Mucosa of gallbladder (tissue), 1 donor: ENCODE results near the gene PTPRD. TPM values are rescaled to one million over a fixed set of nuclear protein-coding genes. Genes with fewer than 3 reads are reported as not detected.

Experiments
- DNase-seq: peaks from one replicate; pipeline ENCODE4 v3.0.0-alpha.2; 2020; ENCODE audit warnings: low spot score
- total RNA-seq: library from RNA; stranded (reverse); gene quantifications from one replicate; pipeline ENCODE4 v1.2.1, GENCODE V29; 2021
- donor health status: DM: no; HTN: no; CAD: no.

Gene PTPRD
- total RNA-seq, 1 donor from 2014 or later: 35.9 TPM

DNA sequence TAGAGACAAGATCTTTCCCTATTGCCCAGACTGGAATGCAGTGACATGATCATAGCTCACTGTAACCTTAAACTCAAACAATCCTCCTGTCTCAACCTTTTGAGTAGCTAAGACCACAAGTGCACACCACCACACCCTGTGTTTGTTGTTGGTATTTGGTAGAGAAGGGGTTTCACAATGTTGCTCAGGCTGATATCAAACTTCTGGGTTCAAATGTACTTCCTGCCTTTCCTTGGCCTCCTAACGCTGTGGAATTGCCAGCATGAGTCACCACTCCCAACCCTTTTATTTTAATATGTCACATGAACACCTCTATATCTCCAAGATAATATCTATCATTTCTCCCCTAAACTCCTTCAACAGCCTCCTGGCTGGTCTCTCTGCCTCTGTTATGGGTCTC lies 719.0 kb downstream of the PTPRD start:
- no peak for DNase-seq

DNA sequence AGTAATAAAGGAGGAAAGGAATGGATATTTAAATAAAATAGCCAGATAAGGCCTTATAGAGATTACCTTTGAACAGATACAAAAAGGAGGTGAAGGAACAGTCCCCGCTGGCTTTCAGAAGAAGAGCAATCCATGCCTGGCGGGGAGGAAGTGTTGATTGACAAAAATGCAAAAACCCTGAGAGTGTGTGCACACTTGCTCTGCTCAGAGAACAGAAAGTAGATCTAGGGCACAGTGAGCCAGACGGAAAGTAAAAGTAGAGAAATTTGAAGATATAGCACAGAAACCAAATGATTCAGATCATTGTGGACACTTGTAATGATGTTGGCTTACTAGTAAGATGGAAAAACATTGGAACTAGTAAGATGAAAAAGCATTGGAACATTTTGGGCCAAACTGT lies 720.6 kb downstream of the PTPRD start:
- DNase-seq: no peak

DNA sequence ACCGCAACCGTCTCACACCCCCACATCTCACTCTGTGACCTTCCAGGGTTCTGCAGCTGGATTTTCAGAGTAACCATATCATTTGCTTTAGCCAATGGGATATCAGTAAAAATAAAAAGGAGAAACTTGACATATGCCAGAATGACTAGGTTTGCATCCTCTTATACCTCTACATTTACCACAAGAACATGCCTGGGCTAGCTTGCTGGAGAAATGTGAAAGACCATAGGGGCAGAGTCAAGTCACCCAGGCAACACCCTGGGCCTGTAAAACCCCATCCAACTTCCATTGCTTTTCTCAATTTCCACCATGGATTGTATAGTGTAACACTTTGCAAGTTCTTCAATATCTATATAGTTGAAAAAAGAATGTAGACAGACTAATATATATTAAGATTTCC lies 731.1 kb downstream of the PTPRD start:
- DNase-seq: no peak

DNA sequence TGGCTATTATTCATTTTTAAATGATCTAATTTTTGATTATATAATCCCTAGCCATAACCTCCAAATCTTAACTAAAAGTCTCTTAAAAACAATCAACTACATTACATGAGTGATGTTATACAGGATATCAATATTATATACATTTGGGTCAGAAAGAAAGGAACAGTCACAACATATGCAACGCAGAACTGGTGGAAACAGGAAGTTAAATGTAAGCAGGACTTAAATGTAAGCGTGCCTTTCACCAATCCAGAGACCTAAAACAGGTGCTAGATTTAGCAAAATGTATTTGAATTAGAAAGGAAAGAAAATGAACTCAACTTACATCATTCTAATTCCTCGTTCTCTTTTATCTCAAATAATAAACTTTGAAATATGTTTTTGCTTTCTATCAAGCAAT lies 738.5 kb downstream of the PTPRD start:
- no peak for DNase-seq

DNA sequence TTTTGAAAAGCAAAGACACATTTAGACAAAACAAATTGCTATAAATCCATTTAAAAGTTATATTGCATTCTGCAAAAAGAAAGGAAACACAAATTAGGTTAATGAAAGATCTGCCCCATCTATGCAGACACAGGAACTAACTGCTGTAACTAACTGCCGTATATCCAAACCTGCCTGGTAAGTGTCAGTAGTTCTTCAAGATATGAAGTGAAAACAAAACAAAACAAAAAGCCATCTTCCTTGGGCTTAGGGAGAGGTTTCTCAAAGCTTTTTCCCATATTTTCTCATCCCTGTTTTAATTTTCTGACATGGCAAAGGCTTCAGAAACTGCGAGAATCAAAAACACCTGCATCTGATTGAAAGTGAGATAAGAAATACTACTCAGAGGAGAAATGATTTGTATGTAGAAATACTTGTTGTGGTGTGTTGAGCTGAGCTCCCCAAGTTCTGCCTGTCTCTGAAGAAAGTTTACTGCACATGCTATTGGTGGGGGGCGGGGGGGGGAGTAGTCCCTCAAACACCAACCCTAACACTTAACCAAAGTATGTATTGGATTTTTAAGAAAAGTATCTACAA lies 750.5 kb downstream of the PTPRD start:
- DNase-seq: no peak

DNA sequence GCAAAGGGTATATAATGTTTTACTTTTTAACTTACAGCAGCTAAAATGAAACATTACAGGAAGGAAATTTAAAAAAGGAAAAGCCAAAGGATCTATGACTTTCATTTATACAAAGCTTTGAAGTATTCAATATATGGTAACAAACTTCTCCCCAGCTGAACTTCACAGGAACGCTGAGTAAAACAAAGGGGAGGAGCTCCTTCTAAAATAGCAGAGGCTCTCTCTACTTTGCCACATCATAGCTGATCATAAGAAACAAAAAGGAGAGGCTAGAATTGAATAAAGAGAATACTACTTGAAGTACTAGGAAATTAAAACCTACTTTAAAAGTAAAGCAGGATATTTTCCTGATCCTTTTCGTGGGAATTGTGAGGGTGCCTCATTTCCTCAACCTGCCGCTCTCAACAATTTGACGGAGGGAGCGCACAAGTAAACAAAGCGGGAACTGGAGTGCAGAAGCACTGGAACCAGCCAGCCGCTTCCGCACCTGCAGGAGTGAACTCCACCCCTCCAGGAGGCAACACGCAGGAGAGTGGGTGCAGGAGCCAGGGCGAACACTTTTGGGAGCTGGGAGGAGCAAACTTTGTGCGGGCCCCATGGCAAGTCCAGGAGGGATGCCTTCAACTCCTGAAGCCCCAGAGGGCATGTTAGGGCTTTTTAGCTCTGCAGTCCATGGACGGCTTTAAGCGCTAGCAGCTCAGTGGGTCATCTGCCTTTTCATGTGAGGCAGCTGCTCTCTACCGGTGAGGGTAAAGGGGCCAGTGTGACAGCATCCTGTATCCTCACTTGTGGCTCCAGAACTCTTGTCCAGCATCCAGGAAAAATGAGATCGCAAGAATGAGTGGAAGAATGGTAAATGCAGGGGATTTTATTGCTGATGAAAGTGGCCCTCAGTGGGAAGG lies 757.4 kb downstream of the PTPRD start:
- no peak for DNase-seq

DNA sequence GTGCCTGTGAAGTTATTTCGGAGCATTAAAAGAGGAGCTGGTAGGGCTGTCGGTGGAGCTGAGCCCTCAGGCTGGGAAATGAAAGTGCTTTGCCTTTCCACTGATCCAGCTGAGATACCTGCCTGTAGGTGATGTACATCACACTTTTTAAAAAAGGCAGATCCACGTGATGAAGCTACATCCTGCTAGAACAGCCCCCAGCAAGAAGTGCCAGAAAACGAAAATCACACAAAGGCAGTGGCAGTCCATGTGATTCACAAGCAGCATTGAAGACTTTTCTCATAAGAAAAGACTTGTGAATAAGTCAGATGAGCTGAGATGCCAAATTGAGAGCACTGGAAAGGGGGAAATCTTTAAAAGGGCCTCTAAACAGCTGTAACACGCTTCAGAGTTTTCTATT lies 765.1 kb downstream of the PTPRD start:
- no peak for DNase-seq

DNA sequence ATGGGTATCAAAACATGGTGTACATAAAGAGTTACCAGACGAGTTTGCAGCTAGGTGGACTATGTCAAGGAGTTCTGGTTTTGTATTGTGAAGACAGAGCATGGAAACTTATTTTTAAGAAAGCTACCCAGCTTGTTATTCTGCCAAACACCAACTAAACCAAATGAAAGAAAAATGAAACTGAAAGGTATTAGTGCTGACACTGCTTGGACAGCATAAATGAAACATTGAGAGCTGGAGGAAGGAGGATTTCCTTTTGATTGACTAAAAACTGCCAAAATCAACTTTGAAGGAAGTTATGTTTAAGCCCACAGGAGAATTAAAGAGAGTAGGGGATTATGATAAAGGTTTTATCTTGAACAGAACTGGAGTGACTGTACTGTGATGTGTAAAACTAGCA lies 766.2 kb downstream of the PTPRD start:
- DNase-seq: no peak

DNA sequence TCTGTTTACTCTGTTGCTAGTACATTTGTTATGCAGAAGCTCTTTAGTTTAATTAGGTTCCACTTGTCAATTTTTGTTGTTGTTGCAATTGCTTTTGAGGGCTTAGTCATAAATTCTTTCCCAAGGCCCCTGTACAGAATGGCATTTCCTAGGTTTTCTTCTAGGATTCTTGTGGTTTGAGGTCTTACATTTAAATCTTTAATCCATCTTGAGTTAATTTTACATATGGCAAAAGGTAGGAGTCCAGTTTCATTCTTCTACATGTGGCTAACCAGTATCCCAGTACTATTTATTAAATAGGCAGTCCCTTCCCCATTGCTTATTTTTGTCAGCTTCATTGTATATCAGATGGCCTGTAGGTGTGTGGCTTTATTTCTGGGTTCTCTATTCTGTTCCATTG lies 792.4 kb downstream of the PTPRD start:
- DNase-seq: no peak

DNA sequence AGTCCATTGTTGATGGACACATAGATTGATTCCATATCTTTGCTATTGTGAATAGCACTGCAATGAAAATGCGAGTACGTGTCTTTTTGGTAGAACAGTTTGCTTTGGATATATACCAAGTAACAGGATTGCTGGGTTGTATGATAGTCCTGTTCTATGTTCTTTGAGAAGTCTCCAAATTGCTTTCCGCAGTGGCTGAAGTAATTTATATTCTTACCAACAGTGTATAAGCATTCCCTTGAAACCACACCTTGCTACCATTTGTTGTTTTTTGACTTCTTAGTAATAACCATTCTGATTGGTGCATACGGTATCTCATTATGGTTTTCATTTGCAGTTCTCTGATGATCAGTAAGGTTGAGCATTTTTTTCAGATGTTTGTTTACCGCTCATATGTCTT lies 792.9 kb downstream of the PTPRD start:
- DNase-seq: no peak

DNA sequence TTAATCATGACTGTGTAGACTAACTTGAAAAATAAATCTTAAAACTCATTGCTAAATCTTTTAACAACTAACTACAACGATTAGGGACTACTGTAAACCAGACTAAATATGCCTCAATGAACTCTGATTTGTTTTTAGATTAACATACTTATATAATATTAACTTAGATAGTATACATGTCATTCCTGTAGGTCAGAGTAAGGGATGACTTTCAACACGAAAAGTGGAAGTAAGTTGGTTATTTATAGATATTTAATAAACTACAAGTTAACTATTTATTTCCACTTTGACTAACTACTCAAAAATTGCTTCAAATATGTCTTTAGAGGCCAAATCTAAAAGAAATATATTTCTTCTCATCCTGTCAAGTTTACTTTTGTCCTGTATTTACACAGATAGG lies 795.6 kb downstream of the PTPRD start:
- no peak for DNase-seq

DNA sequence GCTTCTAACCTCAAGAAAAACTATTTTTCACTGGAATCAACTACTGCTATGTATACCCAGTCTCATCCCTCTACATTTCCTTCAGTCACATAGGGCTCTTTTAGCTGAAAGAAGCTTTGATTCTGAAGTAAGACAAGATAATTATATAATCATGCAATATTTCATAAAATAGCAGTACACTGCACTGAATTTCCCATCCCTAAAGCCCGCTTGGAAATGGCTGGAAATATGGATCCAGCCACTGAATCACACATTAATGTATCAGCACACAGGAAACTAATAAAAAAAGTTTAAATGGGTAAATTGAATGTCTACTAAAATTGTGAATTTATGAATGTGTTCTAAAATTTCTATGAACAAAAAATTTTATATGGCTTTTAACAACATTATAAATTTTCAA lies 808.7 kb downstream of the PTPRD start:
- DNase-seq: no peak

DNA sequence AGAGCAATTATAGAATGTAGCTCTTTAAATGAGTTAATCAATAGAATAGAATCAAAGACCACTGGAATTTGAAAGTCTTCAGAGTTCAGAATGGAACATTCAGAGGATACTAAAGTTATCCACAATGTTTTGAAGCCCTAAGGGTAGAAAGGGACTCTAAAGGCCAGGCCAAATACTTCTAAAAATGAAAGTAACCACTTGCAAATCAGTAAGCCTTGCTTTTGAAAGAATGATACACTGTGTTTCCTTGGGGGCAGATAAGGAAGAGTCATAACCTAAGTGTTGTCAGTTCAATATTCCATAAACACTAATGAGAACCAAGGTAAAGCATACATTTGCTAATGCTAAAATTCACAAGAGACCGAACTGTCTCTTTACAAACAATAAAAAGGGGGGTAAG lies 813.5 kb downstream of the PTPRD start:
- DNase-seq: no peak

DNA sequence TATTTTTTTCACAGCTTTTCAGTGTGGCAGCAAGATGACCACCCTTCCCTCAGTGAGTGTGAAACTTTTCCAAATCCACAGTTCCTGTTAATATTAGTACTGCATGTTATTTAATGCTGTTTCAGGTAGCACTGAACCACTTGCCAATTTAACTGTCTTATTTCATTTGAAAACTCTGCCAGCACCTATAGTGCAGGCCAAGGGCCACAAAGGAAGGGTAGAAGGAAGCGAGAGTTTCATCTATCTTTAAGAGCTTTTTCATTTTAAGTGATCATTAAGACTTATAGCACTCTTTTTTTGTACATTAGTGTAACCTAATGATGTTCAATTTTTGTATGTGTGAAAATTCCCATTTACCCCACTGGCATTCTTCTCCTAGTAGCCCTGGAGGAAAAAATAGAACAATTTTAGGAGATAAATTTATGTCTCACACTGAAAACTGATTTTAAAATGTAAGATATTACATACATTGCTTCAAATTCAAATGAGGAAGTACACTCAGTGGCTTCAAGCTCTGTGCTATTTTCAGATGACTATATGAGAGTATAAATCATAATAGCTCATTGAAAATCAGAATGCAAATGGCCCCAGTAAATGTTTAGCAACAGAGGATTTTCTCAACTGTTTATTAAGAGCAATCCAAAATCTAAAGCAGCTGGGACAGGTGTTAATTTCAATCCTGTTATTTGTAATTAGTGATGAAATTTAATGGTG lies 820.5 kb downstream of the PTPRD start:
- no peak for DNase-seq

DNA sequence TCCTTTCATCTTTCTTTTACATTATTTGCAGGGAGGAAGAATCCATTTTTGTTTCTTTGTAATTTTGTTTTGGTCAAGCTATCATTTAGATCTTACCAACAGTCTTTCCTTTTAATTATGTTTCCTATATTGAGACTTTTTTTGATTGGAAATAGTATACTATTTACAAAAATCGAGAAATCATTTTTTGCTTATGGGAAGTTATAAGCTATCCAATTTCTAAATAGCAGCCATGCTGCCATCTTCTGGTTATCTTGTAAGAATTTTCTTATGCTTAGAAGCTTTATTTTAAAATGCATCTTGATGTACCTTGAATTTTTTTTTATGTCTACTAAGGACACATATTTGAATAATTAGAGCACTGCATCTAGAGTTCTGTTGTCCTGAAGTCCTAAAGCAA lies 821.2 kb downstream of the PTPRD start:
- no peak for DNase-seq

DNA sequence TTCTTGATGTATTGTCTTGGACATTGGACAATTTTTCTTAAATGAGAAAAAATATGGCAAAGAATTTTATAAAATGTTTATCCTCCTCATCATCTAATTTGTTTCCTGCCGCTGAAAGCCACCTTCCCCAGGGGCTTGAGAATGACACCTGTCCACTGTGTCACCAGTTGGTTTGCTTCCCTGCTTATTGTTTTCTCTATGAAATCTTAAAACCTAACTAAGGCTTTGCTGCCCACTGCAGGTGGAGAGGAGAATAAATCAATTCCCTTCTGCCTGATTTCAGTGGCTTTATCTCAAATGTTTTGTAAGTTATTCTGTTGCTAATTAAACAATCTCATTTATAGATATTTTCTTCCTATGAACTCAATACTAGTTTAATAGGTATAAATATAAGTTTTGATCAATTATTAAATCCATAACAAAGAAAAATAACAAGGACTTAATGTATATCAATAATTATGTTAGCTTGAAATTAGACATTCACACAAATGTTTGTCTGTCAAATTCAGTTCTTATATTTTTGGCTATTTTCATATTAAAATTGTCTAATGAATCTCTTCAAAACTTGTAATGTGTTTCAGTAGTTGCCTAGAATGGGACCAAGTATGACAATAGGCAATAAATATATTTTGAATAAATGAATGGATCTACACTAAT lies 822.5 kb downstream of the PTPRD start:
- peak; percentile 25 for DNase-seq

DNA sequence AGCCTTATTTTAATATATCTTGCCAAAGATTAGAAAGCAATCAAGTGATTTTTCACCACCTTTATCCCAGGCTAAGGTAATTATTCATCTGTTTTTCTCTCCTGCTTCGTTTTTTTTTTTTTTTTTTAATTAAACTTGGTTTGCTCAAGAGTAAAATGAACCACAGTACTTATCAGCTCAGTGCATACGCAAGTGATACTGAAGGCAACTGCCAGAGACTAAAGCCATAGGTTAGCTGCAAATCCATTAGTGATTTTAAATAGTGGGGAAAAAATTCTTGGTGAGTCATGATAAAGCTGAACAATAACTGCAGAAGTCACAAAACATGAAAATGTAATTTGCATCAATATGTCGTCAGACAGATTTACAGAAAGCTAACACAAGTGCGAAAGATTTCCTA lies 829.1 kb downstream of the PTPRD start:
- DNase-seq: no peak

DNA sequence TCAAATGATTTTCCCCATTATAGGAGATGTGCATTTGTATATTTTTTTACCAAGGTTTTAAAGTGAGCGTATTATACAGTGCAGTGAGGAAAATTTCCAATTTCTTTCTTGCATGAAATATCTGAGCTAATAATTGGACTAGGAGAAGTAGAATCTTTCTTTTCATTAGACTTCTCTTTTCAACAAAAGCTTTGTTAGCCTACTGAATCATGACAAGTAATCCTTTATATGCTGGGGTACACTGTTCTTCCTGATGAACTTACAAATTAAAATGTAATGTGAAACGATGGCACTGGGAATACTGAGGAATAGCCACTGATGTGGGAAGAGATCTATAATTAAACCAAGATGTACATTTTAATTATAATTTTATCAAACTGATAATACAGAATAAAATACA lies 829.6 kb downstream of the PTPRD start:
- DNase-seq: no peak

DNA sequence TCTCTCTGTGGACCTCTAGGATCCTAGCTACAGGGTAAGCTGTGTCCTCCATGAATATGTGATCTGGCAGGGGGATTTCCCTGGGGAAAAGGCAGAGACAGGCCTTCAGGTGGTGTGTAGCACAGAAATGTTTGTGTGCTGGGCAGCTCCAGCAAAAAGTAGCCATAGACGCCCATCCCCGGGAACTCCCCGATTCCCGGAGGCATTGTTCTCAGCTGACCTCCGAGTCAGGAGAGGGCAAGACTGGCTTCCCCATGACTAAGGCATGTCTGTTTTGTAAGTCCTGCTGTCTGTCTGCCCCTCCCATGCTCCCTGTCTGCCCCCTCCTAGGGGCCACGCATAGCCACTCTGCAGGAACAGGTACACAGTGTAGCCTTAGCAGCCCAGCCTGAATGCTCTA lies 834.5 kb downstream of the PTPRD start:
- DNase-seq: no peak

DNA sequence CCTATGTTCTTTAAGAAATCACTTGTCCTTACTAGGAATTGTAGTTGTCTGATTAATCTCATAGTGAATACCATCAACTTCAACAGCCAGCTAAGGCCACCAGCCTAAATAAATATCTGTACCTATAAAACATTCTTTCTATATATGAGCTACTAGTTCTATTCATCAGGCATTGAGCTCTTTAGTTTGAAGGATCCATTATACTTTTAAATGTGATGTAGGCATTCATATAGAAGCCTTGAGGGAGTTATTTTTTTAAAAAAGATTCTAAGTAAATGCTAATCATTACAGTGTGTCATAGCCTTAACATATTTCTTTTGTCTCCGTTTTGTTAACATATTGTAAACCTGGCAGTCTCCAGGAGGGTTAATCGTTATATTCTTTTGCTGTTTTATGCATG lies 838.3 kb downstream of the PTPRD start:
- DNase-seq: no peak

DNA sequence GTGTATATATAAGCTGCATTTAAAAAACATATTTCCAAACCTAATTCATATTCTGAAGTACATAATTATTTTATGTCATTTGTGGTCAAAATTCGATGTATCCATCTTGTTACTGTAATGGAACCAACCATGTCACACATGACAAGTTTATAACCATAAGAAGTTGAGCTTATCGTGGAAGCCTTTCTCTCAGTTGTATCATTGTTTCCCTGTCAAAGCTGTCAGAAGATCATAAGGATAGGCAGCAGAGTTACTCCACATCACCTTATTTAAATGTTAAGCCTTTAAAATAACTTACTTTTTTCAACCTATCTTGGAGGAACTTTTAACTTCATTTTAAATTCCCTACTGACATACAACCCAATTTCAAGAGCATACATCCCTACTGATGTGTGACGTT lies 841.5 kb downstream of the PTPRD start:
- no peak for DNase-seq

DNA sequence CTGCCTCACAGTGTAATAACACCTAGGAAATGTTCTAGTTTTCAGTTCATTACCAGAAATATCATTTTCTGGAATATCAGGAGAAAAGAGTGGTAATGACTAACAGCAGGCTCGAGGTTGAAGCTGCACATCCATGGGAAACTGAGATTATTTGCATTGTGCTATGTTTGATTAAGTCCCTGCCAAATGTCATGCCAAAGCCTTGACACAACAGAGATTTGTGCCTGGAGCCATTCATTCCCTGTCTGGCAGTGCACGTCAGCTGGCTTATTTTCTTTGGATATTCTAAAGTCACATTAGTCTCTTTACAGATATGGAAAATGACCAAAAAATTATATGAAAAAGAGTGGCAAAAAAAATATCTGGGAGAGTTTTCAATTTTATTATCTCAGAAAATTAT lies 848.0 kb downstream of the PTPRD start:
- DNase-seq: no peak

DNA sequence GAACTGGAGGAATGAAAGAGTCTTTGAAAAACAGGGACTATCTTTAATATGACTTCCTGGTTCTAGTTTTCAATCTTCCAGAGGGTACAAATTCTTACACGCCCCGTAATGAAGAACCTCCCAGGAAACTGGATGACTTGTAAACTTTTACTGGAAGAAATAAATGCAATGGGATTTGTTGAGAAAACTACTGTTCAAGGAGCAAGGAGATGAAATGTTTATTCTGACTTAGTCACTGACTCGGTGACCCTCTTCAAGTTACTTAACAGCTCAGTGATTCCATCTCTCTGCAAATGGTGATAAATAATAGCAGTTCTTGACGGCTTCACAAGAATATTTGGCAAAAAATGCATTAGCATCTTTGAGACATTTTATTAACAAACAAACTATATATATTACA lies 858.6 kb downstream of the PTPRD start:
- DNase-seq: no peak
